SKM-1 (cell line): Measurements from ENCODE around the gene SEPTIN3.

Experiments
- DNase-seq: peaks from one replicate; lab custom pipeline; 2025; ENCODE audit not compliant: unreplicated experiment; lab: John Stamatoyannopoulos, UW

Gene SEPTIN3

DNA sequence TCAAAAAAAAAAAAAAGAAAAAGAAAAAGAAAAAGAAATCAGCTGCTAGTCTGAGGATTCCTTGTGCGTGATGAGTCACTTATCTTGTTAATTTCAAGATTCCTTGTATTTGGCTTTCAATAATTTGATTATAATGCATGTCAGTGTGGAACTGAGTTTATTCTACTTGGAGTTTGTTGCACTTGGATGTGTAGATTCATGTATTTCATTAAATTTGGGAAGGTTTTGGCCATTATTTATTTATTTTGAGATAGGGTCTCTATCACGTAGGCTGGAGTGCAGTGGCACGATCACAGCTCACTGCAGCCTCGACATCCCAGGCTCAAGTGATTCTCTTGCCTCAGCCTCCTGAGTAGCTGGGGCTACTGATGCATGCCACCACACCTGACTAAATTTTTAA is 44.1 kb downstream of the SEPTIN3 start:
- no peak for DNase-seq

DNA sequence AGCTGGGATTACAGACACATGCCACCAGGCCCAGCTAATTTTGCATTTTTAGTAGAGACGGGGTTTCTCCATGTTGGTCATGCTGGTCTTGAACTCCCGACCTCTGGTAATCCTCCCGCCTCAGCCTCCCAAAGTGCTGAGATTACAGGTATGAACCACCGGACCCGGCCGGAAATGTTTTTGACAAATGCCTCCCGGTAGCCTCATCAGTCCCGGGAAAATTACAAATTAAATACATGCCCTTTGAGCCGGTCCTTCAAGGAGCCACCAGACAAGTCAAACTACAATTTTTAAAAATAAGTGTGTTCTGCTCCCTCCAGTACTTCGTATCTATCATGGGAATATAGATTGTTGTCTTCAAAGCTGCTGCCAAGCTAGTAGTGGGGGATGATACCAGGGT is 46.9 kb downstream of the SEPTIN3 start:
- no peak for DNase-seq

DNA sequence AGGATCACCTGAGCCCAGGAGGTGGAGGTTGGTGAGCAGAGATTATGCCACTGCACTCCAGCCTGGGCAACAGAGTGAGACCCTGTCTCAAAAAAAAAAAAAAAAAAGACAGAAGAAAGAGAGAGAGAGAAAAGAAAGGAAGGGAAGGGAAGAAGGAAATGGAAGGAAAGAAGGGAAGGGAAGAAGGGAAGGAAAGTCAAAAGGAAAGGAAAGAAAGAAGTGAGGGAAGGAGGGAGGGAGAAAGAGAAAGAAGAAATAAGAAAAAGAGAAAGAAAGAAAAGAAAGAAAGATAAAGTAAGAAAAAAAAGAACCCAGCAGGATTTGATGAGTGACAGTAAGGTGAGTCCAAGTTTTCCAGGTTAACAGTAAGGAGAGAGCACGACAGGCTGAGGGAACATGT is 49.0 kb downstream of the SEPTIN3 start:
- no peak for DNase-seq
